RPMI8226 (cell line): ENCODE results near the gene STYX.

Experiments
- DNase-seq: peaks from one replicate; pipeline ENCODE4 v3.0.0-alpha.2; 2015

The STYX gene

GRCh38 chr14:52790756-52791222 is 60.8 kb downstream of the STYX start:
- DNase-seq, result no peak

GRCh38 chr14:52791223-52792096 is 61.5 kb downstream of the STYX start, which contains the start of gene GNPNAT1:
TSS of gene GNPNAT1 (minus strand) at chr14:52791607. CDS start at chr14:52784650, 6,957 bp downstream.
- peak; percentile 90 for DNase-seq

DNA sequence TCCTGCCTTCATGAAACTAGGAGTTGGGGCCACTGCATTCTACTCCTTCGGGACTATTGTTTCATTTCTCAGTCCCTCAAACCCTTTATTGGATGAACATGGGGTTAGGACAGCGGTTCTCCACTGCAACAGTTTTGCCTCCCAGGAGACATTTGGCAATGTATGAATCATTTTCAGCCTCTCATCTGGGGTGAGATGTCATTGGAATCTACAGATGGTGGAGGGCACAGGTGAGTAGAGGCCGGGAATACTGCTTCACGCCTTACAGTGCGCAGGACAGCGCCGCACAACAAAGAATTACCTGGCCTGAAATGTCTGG is 62.1 kb downstream of the STYX start:
- DNase-seq, result no peak

DNA sequence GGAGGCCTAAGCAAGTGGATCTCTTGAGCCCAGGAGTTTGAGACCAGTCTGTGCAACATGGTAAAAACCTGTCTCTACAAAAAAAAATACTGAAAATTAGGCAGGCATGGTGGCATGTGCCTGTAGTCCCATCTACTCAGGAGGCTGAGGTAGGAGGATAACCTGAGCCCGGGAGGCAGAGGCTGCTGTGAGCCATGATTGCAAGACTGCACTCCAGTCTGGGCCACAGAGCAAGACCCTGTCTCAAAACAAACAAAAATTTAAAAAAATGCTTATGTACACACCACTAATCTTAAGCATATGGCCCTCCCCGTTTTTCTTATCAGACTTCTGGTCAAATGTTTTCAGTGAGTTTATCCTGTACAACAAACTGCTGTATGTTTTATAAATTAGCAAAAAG is 63.1 kb downstream of the STYX start:
- DNase-seq, result no peak

GRCh38 chr14:52797653-52798052 is 67.7 kb downstream of the STYX start:
- no peak for DNase-seq

DNA sequence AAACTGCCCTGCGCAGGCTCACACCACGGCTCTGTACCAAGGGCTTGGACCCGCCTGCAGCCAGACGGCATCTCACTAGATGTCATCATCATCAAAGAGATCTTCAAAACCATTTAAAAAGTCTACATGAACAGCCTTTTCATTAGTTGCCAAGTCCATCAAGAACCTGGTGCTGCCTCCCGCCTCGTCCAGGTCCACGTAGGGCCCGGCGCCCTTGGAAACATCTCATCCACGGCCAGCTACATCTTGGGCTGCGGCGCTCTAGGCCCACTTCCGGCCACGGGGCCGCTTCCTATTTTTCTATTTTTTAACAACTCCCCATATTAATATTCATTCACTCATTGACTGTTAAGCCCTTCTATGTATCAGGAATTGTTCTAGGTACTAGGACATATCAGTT is 68.9 kb downstream of the STYX start:
- DNase-seq, result no peak

GRCh38 chr14:52801014-52801712 is 71.2 kb downstream of the STYX start:
- DNase-seq, result no peak

DNA sequence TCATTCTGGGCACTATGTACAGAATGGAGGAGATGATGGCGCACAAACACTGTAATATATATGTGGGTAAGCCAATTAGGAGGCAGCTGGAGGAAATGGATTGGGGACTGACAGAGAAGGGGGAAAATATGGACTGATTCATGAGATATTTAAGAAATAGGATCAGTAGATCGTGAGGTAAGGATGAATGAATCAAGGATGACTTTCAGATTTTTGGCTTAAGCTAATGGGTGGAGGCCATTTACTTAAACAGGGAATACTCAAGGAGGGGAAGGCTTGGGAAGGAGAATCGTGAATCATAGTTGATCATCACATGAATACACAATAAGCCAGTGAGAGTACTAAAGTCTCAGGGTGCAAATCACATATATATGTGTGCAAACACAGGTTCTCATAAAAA is 72.6 kb downstream of the STYX start:
- no peak for DNase-seq

GRCh38 chr14:52806115-52806514 is 76.1 kb downstream of the STYX start:
- no peak for DNase-seq

- DNase-seq, result no peak
Measured at GRCh38 chr14:52808101-52808500, 78.1 kb downstream of the STYX start.

DNA sequence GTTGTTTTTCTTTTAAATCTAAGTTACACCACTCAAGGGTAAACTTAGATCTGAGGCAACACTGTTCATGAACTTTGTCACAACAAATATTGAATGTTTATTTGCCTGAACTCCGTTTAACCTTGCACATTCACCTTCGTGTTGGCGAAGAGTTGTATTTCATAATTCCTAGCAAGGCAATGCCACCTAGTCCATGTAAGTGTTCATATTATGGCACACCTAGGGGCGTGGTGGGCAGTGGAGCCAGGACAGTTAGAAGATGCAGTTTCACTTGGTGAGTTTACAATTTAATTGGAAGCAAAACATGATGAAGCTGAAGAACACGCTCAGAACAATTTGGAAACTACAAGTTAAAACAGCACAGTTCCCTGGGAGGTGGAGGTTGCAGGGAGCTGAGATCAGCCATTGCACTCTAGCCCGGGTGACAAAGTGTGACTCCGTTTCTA is 91.9 kb downstream of the STYX start:
- no peak for DNase-seq

GRCh38 chr14:52824462-52824861 is 94.5 kb downstream of the STYX start:
- DNase-seq, result no peak
